Measurements from ENCODE around the gene DBH.

Gene DBH

GRCh38 chr9:133642708-133643361 lies 6.7 kb downstream of the DBH start:
- Histone ChIP-seq H3K4me1 (ENCODE audit: control insufficient read depth, low read length) (no peaks in the 10 kb centered on the region), H3K9me3 (ENCODE audit: control insufficient read depth, insufficient read depth, low read length) (no peaks in the 10 kb centered on the region), H3K27ac (ENCODE audit: low read depth, low read length) (no peak overlapping the region), H3F3A (ENCODE audit: control insufficient read depth, insufficient read depth) (no peaks in the 10 kb centered on the region), H3K9me2 (replicated peaks; ENCODE audit: control insufficient read depth, low read length) (no peaks in the 10 kb centered on the region), H3K79me2 (ENCODE audit: control insufficient read depth, low read length) (no peaks in the 10 kb centered on the region), H3K4me3 (ENCODE audit: low read length) (no peak overlapping the region), H3K36me3 (ENCODE audit: control insufficient read depth, low read length) (no peaks in the 10 kb centered on the region), H3K4me2 (ENCODE audit: low read length) (no peak overlapping the region), H3K27me3 (ENCODE audit: control insufficient read depth, low read length) (peaks cover 6% of the 10 kb centered on the region; the same call in 1 of the 2 replicates), H4K20me1 (ENCODE audit: control insufficient read depth, insufficient read depth, low read depth, low read length) (0 out of 2 replicates have a peak, but pooled peaks cover 3% of the 10 kb centered on the region)
- TF ChIP-seq CTCF (IDR thresholded peaks at IDR 0.05; ENCODE audit: low read depth, low read length, poor library complexity, severe bottlenecking) (no peak), EZH2phosphoT487 (IDR thresholded peaks at IDR 0.05; ENCODE audit: borderline replicate concordance, low read length) (no peak)

DNA sequence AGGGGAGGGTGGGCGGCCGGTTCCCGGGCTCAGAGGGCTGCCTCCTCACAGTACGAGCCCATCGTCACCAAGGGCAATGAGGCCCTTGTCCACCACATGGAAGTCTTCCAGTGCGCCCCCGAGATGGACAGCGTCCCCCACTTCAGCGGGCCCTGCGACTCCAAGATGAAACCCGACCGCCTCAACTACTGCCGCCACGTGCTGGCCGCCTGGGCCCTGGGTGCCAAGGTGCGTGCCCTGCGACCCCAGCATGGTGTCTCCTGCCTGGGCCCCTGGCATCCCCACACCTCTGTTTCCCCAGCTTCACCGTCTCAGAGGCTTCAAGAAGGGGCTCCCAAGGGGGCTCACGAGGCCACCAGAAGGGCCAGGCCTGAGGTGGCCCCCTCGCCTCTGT lies 7.2 kb downstream of the DBH start:
- H3K27me3 ChIP-seq (ENCODE audit: control insufficient read depth, low read length), result peaks cover 6% of the 10 kb centered on the region; the same call in 1 of the 2 replicates
- H3F3A ChIP-seq (ENCODE audit: control insufficient read depth, insufficient read depth), result no peaks in the 10 kb centered on the region
- no peaks in the 10 kb centered on the region for H3K79me2 ChIP-seq (ENCODE audit: control insufficient read depth, low read length)
- no peaks in the 10 kb centered on the region for H3K4me1 ChIP-seq (ENCODE audit: control insufficient read depth, low read length)
- no peak overlapping the region for H3K4me2 ChIP-seq (ENCODE audit: low read length)
- TF ChIP-seq EZH2phosphoT487 (IDR thresholded peaks at IDR 0.05; ENCODE audit: borderline replicate concordance, low read length) (no peak), CTCF (IDR thresholded peaks at IDR 0.05; ENCODE audit: low read depth, low read length, poor library complexity, severe bottlenecking) (no peak)
- H3K36me3 ChIP-seq (ENCODE audit: control insufficient read depth, low read length), result no peaks in the 10 kb centered on the region
- no peaks in the 10 kb centered on the region for H3K9me2 ChIP-seq (replicated peaks; ENCODE audit: control insufficient read depth, low read length)
- H3K4me3 ChIP-seq (ENCODE audit: low read length), result no peak overlapping the region
- H4K20me1 ChIP-seq (ENCODE audit: control insufficient read depth, insufficient read depth, low read depth, low read length), result 0 out of 2 replicates have a peak, but pooled peaks cover 3% of the 10 kb centered on the region
- no peak overlapping the region for H3K27ac ChIP-seq (ENCODE audit: low read depth, low read length)
- no peaks in the 10 kb centered on the region for H3K9me3 ChIP-seq (ENCODE audit: control insufficient read depth, insufficient read depth, low read length)

GRCh38 chr9:133643978-133644760 lies 8.0 kb downstream of the DBH start:
- H3K9me3 ChIP-seq (ENCODE audit: control insufficient read depth, insufficient read depth, low read length), result no peaks in the 10 kb centered on the region
- no peaks in the 10 kb centered on the region for H3K9me2 ChIP-seq (replicated peaks; ENCODE audit: control insufficient read depth, low read length)
- H3K27ac ChIP-seq (ENCODE audit: low read depth, low read length), result no peak overlapping the region
- H3F3A ChIP-seq (ENCODE audit: control insufficient read depth, insufficient read depth), result no peaks in the 10 kb centered on the region
- H3K4me1 ChIP-seq (ENCODE audit: control insufficient read depth, low read length), result no peaks in the 10 kb centered on the region
- no peak overlapping the region for H3K4me3 ChIP-seq (ENCODE audit: low read length)
- no peaks in the 10 kb centered on the region for H3K79me2 ChIP-seq (ENCODE audit: control insufficient read depth, low read length)
- TF ChIP-seq CTCF (IDR thresholded peaks at IDR 0.05; ENCODE audit: low read depth, low read length, poor library complexity, severe bottlenecking) (no peak), EZH2phosphoT487 (IDR thresholded peaks at IDR 0.05; ENCODE audit: borderline replicate concordance, low read length) (no peak)
- H3K36me3 ChIP-seq (ENCODE audit: control insufficient read depth, low read length), result no peaks in the 10 kb centered on the region
- peaks cover 6% of the 10 kb centered on the region; the same call in 1 of the 2 replicates for H3K27me3 ChIP-seq (ENCODE audit: control insufficient read depth, low read length)
- H4K20me1 ChIP-seq (ENCODE audit: control insufficient read depth, insufficient read depth, low read depth, low read length), result 0 out of 2 replicates have a peak, but pooled peaks cover 3% of the 10 kb centered on the region
- H3K4me2 ChIP-seq (ENCODE audit: low read length), result no peak overlapping the region
